Stomach smooth muscle (tissue), 2 donors: Measurements from ENCODE around the gene CDK11B.
"Not testable (repeated sequence)": the region's sequence is repeated elsewhere in the genome, so short reads cannot be mapped to it uniquely, and the experiment has no call there.

ENCODE experiments used
- H3K27ac ChIP-seq: one replicate; pipeline ENCODE4 v1.7.0; 2013; ENCODE audit warnings: mild to moderate bottlenecking, low read length, inconsistent platforms
- H3K27me3 ChIP-seq, 2 donors: one replicate each; pipeline ENCODE4 v1.7.0; 2013; ENCODE audit warnings: low read length in 2 of 2; ENCODE audit not compliant: insufficient read depth in 2 of 2, control insufficient read depth in 1 of 2
- H3K36me3 ChIP-seq, 2 donors: one replicate each; pipeline ENCODE4 v1.7.0; 2013; ENCODE audit warnings: low read length in 2 of 2; ENCODE audit not compliant: control insufficient read depth in 2 of 2, insufficient read depth in 2 of 2
- H3K4me1 ChIP-seq: one replicate; pipeline ENCODE4 v1.7.0; 2013; ENCODE audit warnings: low read length; ENCODE audit not compliant: control insufficient read depth, insufficient read depth
- H3K4me3 ChIP-seq, 2 donors: one replicate each; pipeline ENCODE4 v1.7.0; 2013; ENCODE audit warnings: low read length in 2 of 2
- H3K9ac ChIP-seq, 2 donors: one replicate each; pipeline ENCODE4 v1.7.0; 2013; ENCODE audit warnings: low read length in 2 of 2, mild to moderate bottlenecking in 1 of 2
- H3K9me3 ChIP-seq, 2 donors: one replicate each; pipeline ENCODE4 v1.7.0; 2013; ENCODE audit warnings: low read length in 2 of 2; ENCODE audit not compliant: control insufficient read depth in 2 of 2
- donor health status: healthy.
- donor health status: Pancreatic carcinoma.

The CDK11B gene

DNA sequence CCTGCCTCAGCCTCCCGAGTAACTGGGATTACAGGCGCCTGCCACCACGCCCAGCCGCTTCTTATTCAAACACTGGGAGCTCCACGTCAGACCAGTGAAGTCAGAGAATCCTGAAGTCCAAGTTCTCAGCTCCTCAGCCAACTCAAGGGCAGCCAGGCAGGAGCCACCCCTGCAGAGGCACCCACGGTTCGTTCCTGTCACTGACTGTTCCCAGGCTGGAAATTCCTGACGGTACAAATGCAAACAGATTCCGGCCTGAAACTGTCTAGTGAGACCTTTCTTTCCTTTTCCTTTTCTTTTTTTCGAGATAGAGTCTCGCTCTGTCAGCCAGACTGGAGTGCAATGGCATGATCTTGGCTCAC, 22.1 kb upstream of the CDK11B start:
- H3K4me1 ChIP-seq, result peaks cover 13% of the 10 kb centered on the region
- H3K36me3 ChIP-seq, result peaks cover 0 to 3% of the 10 kb centered on the region in 2 donors
- H3K27ac ChIP-seq, result no peak overlapping the region
- no peak overlapping the region for H3K9ac ChIP-seq
- no peak overlapping the region for H3K4me3 ChIP-seq
- no peaks in the 10 kb centered on the region for H3K9me3 ChIP-seq
- no peaks in the 10 kb centered on the region for H3K27me3 ChIP-seq

- H3K27ac ChIP-seq, result no peak overlapping the region
- H3K36me3 ChIP-seq, result peaks cover 0 to 3% of the 10 kb centered on the region in 2 donors
These were observed 21.5 kb upstream of the CDK11B start for GRCh38 chr1:1680031-1680911.

DNA sequence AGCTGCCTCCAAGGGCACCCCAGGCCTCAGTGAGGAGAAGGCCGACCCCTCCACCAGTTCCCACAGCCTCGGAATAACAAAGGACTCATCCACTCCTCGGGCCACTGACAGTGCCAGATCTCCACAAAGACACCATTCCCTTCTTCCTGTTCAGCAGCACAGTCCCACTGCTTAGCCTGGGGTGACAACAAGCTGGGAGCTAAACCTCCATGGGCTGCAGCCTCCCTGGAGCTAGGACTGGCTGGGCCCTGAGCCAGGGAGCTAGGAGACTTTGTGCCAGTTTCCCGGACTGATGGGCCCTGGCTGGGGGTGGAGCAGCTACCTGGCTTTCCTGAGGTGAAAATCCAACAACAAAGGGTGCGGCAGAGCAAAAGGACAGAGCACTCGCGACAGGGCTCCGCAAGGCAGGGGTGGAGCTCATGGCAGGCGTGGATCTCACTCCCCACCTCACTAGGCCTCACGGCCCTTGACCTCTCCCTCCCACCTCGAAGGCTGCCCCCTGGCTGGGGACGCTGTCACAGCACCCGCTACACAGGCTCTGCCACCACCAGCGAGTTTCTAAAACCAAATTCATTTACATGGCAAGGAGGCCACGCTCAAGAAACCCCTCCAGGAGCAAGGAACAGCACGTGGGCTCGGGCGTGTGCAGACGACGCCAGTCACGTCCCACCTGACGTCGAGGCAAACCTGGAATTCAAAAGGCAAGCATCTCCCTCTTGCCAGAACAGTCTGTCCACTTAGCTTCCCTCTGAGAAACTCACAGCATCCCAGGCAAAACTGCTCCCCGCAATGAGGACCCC, 20.0 kb upstream of the CDK11B start:
- Histone ChIP-seq H3K4me3 (no peak overlapping the region), H3K9me3 (no peaks in the 10 kb centered on the region), H3K36me3 (peaks cover 0 to 3% of the 10 kb centered on the region in 2 donors), H3K9ac (no peak overlapping the region), H3K4me1 (peaks cover 11% of the 10 kb centered on the region), H3K27ac (no peak overlapping the region), H3K27me3 (no peaks in the 10 kb centered on the region)

More at GRCh38 chr1:1680031-1680911, 21.5 kb upstream of the CDK11B start:
- no peaks in the 10 kb centered on the region for H3K9me3 ChIP-seq
- H3K4me1 ChIP-seq, result peaks cover 13% of the 10 kb centered on the region
- H3K27me3 ChIP-seq, result no peaks in the 10 kb centered on the region
- no peak overlapping the region for H3K9ac ChIP-seq
- H3K4me3 ChIP-seq, result no peak overlapping the region

GRCh38 chr1:1677718-1678580, 19.1 kb upstream of the CDK11B start:
- Histone ChIP-seq H3K4me1 (peaks cover 11% of the 10 kb centered on the region), H3K27me3 (no peaks in the 10 kb centered on the region), H3K9me3 (no peaks in the 10 kb centered on the region), H3K27ac (no peak overlapping the region), H3K9ac (no peak overlapping the region), H3K36me3 (peaks cover 0 to 3% of the 10 kb centered on the region in 2 donors), H3K4me3 (no peak overlapping the region)

DNA sequence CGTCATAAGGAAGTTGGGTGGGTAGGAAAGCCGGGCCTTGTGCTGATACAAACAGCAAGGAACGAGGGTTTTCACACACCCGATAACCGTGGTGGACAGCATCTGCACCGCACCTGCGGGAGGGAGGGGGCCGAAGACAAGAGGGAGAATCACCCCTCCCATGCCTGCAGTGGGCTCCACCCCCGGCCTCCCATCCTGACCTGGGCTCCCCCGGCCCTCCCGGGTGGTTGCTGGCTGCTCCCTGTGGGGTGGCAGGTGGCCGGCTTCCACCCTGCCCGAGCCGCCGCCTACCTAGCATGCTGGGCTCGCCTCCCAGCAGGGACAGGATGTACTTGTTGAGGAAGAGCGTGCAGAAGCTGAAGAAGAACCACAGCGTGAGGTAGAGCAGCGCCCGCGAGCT, 17.3 kb upstream of the CDK11B start:
- not testable (repeated sequence) for H3K36me3 ChIP-seq, H3K27me3 ChIP-seq, H3K4me3 ChIP-seq, H3K27ac ChIP-seq, H3K9me3 ChIP-seq, H3K9ac ChIP-seq
- peaks cover 11% of the 10 kb centered on the region for H3K4me1 ChIP-seq

DNA sequence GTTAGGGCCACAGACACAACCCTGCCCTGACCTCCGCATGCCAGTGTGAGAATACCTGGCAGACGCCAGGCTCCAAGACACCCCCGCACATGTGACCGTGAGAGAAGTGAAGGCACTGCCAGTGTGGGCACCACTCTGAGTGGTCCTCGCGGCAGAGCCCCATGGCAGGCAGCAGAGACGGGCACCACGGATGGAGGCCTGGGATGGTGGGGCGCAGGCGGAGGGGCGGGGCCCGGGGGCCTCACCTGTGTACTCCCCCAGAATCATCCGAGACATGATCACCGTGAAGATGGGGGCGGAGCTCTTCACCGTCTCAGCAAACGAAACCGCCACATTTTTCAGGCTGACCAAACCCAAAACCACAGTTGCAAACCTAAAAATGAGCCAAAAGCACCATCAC, 16.4 kb upstream of the CDK11B start:
- not testable (repeated sequence) for H3K9ac ChIP-seq, H3K27me3 ChIP-seq, H3K27ac ChIP-seq, H3K9me3 ChIP-seq, H3K4me3 ChIP-seq
- Histone ChIP-seq H3K36me3 (peaks cover 11 to 13% of the 10 kb centered on the region in 2 donors), H3K4me1 (peaks cover 11% of the 10 kb centered on the region)

- H3K4me1 ChIP-seq, result peaks cover 11% of the 10 kb centered on the region
- peaks cover 11 to 13% of the 10 kb centered on the region in 2 donors for H3K36me3 ChIP-seq
- H3K9ac ChIP-seq, H3K4me3 ChIP-seq, H3K27me3 ChIP-seq, H3K27ac ChIP-seq, H3K9me3 ChIP-seq: not testable (repeated sequence)
These were observed 16.0 kb upstream of the CDK11B start for GRCh38 chr1:1674806-1675205.

GRCh38 chr1:1672181-1672965, 13.6 kb upstream of the CDK11B start:
- no peaks in the 10 kb centered on the region for H3K9me3 ChIP-seq
- H3K27me3 ChIP-seq, result no peaks in the 10 kb centered on the region
- H3K4me3 ChIP-seq, result no peak overlapping the region
- H3K27ac ChIP-seq, result no peak overlapping the region
- peaks cover 13 to 18% of the 10 kb centered on the region in 2 donors for H3K36me3 ChIP-seq
- no peaks in the 10 kb centered on the region for H3K4me1 ChIP-seq
- H3K9ac ChIP-seq, result no peak overlapping the region

GRCh38 chr1:1671365-1672119, 12.7 kb upstream of the CDK11B start:
- Histone ChIP-seq H3K9ac (no peak overlapping the region), H3K36me3 (peaks cover 13 to 18% of the 10 kb centered on the region in 2 donors), H3K4me1 (no peaks in the 10 kb centered on the region), H3K27ac (no peak overlapping the region), H3K27me3 (no peaks in the 10 kb centered on the region), H3K9me3 (no peaks in the 10 kb centered on the region), H3K4me3 (no peak overlapping the region)
